ENCODE measurements around the gene LRP6. TPM values are rescaled to one million over a fixed set of nuclear protein-coding genes. Genes with fewer than 3 reads are reported as not detected.
A peak's percentile ranks its signal among the peaks of the same experiment; 100 is the strongest.

The LRP6 gene
- total and polyA plus RNA-seq, 4 donors, result 9.4 to 125 (median 26.8) TPM

GRCh38 chr12:12272869-12273268, 6.0 kb upstream of the LRP6 start:
- H3K4me3 ChIP-seq, result no peak overlapping the region
- H3K27me3 ChIP-seq (ENCODE audit: control insufficient read depth in 3 of 3, insufficient read depth in 3 of 3, low read length in 2 of 3), result no peaks in the 10 kb centered on the region
- no peaks in the 10 kb centered on the region for H3K36me3 ChIP-seq (ENCODE audit: control insufficient read depth in 4 of 4, insufficient read depth in 4 of 4, low read length in 4 of 4)
- peak overlapping the region in 1 of 2 donors; percentile 56 for H3K27ac ChIP-seq (ENCODE audit: low read depth in 1 of 2, low read length in 1 of 2)
- no peak for TF ChIP-seq CTCF (IDR thresholded peaks at IDR 0.05; ENCODE audit: control extremely low read depth, extremely low read depth)
- ATAC-seq (ENCODE audit: insufficient read depth, low FRiP score) (peak; percentile 75), DNase-seq (peak in 2 of 3 donors; percentile 18 to 19)
- peaks cover 0 to 5% (median 0%) of the 10 kb centered on the region in 5 donors for H3K4me1 ChIP-seq (ENCODE audit: control insufficient read depth in 5 of 5, insufficient read depth in 5 of 5, low read length in 5 of 5)
- no peak overlapping the region for H3K9ac ChIP-seq (ENCODE audit: insufficient read depth in 1 of 2, low read length in 2 of 2)
- H3K9me3 ChIP-seq (ENCODE audit: control insufficient read depth in 4 of 4, insufficient read depth in 3 of 4, low read length in 3 of 4), result peaks cover 0 to 4% (median 2%) of the 10 kb centered on the region in 4 donors

- no peak overlapping the region for H3K4me3 ChIP-seq
- TF ChIP-seq CTCF (IDR thresholded peaks at IDR 0.05; ENCODE audit: control extremely low read depth, extremely low read depth), result no peak
- H3K36me3 ChIP-seq (ENCODE audit: control insufficient read depth in 4 of 4, insufficient read depth in 4 of 4, low read length in 4 of 4), result no peaks in the 10 kb centered on the region
- no peaks in the 10 kb centered on the region for H3K9me3 ChIP-seq (ENCODE audit: control insufficient read depth in 4 of 4, insufficient read depth in 3 of 4, low read length in 3 of 4)
- WGBS, 2 donors, result 96% methylated on average over 6 of the region's 6 CpGs
- H3K27me3 ChIP-seq (ENCODE audit: control insufficient read depth in 3 of 3, insufficient read depth in 3 of 3, low read length in 2 of 3), result no peaks in the 10 kb centered on the region
- ATAC-seq (ENCODE audit: insufficient read depth, low FRiP score) (no peak), DNase-seq (no peak)
- H3K9ac ChIP-seq (ENCODE audit: insufficient read depth in 1 of 2, low read length in 2 of 2), result no peak overlapping the region
- no peak overlapping the region for H3K27ac ChIP-seq (ENCODE audit: low read depth in 1 of 2, low read length in 1 of 2)
- H3K4me1 ChIP-seq (ENCODE audit: control insufficient read depth in 5 of 5, insufficient read depth in 5 of 5, low read length in 5 of 5), result peaks cover 0 to 9% (median 2%) of the 10 kb centered on the region in 5 donors
These were observed 3.4 kb upstream of the LRP6 start for GRCh38 chr12:12270226-12270625.

GRCh38 chr12:12267742-12268200, 927 bp upstream of the LRP6 start:
- 32 to 50% methylated on average over 6 of the region's 6 CpGs for WGBS, 2 donors
- Histone ChIP-seq H3K9me3 (ENCODE audit: control insufficient read depth in 4 of 4, insufficient read depth in 3 of 4, low read length in 3 of 4) (no peaks in the 10 kb centered on the region), H3K27me3 (ENCODE audit: control insufficient read depth in 3 of 3, insufficient read depth in 3 of 3, low read length in 2 of 3) (no peaks in the 10 kb centered on the region), H3K27ac (ENCODE audit: low read depth in 1 of 2, low read length in 1 of 2) (peak overlapping the region in 1 of 2 donors; percentile 57), H3K36me3 (ENCODE audit: control insufficient read depth in 4 of 4, insufficient read depth in 4 of 4, low read length in 4 of 4) (no peaks in the 10 kb centered on the region), H3K4me1 (ENCODE audit: control insufficient read depth in 5 of 5, insufficient read depth in 5 of 5, low read length in 5 of 5) (peaks cover 0 to 18% (median 8%) of the 10 kb centered on the region in 5 donors), H3K4me3 (no peak overlapping the region), H3K9ac (ENCODE audit: insufficient read depth in 1 of 2, low read length in 2 of 2) (peak overlapping the region; percentile 75 to 81)
- DNase-seq (no peak), ATAC-seq (ENCODE audit: insufficient read depth, low FRiP score) (no peak)
- no peak for TF ChIP-seq CTCF (IDR thresholded peaks at IDR 0.05; ENCODE audit: control extremely low read depth, extremely low read depth)

- no peak for TF ChIP-seq CTCF (IDR thresholded peaks at IDR 0.05; ENCODE audit: control extremely low read depth, extremely low read depth)
- H3K4me3 ChIP-seq, result peak overlapping the region; percentile 83
- peak overlapping the region; percentile 93 to 99 for H3K27ac ChIP-seq (ENCODE audit: low read depth in 1 of 2, low read length in 1 of 2)
- 0 to 1% methylated on average over 27 of the region's 27 CpGs for WGBS, 2 donors
- ATAC-seq (ENCODE audit: insufficient read depth, low FRiP score) (peak; percentile 6), DNase-seq (peak in 1 of 3 donors; percentile 69)
- no peaks in the 10 kb centered on the region for H3K9me3 ChIP-seq (ENCODE audit: control insufficient read depth in 4 of 4, insufficient read depth in 3 of 4, low read length in 3 of 4)
- no peaks in the 10 kb centered on the region for H3K27me3 ChIP-seq (ENCODE audit: control insufficient read depth in 3 of 3, insufficient read depth in 3 of 3, low read length in 2 of 3)
- H3K9ac ChIP-seq (ENCODE audit: insufficient read depth in 1 of 2, low read length in 2 of 2), result peak overlapping the region; percentile 81 to 84
- H3K36me3 ChIP-seq (ENCODE audit: control insufficient read depth in 4 of 4, insufficient read depth in 4 of 4, low read length in 4 of 4), result no peaks in the 10 kb centered on the region
- H3K4me1 ChIP-seq (ENCODE audit: control insufficient read depth in 5 of 5, insufficient read depth in 5 of 5, low read length in 5 of 5), result peaks cover 0 to 18% (median 8%) of the 10 kb centered on the region in 5 donors
These were observed 413 bp downstream of the LRP6 start for GRCh38 chr12:12266389-12266872.

Measured in lung (tissue), 12 donors.